GM19025 (cell line): Measurements from ENCODE around the gene TRIP4.
A peak's percentile ranks its signal among the peaks of the same experiment; 100 is the strongest.
"Not testable (repeated sequence)": the region's sequence is repeated elsewhere in the genome, so short reads cannot be mapped to it uniquely, and the experiment has no call there.

Experiments used
- ATAC-seq: cut with Tn5 transposase; IDR thresholded peaks from one replicate; pipeline ENCODE4 v1.9.1; 2021; ENCODE audit warnings: mild to moderate bottlenecking, low read depth, moderate library complexity; ENCODE audit not compliant: unreplicated experiment

Gene TRIP4

DNA sequence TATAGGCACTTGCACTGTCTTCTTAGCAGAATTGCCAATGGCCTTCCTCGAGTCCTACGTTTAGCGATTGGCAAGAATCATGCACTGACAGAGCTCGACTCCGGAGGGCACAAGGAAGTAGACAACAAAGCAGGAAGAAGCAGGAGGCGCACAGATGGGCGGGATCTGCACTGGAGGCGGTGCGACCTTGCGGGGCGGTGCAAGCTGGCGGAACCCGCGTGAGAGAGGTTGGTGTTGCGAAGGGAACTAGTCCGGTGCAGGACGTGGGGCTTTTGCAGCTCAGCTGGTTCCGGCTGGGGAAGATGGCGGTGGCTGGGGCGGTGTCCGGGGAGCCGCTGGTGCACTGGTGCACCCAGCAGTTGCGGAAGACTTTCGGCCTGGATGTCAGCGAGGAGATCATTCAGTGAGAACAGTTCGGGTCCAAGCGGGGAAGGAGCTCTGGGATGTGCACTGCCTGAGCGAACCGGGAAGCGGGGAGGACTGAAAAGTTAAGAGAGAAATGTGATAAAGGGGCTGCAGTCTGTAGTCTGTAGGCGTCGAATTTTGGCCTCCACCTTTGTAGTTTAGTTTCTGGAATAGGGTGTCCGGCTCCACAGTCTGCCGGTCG lies at the start of gene TRIP4:
Gene TRIP4, plus strand, starts transcription at position 275 of the 607 bp plus-strand sequence. Its CDS starts 28 bp downstream, at position 303.
- peak; percentile 99 for ATAC-seq

GRCh38 chr15:64340355-64340754 lies 47.3 kb upstream of the TRIP4 start:
- ATAC-seq = no peak

DNA sequence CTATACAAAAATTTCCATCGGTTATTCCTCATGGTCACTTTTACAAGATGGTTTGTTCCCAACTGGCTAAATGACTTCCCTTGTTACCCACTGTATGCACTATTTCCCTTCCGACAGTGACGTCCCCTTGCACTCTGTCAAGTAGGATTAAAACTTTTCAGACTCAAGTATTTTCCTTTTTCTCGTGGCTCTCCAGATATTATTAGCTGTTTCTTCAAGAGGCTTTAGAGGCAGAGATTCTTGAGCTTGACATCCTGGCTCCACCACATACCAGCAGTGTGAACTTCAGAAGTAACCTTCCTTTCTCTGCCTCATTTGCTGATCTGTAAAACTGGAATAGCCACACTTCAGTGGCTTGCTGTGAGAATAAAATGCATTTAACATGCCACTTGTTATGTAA lies 45.7 kb upstream of the TRIP4 start:
- no peak for ATAC-seq

DNA sequence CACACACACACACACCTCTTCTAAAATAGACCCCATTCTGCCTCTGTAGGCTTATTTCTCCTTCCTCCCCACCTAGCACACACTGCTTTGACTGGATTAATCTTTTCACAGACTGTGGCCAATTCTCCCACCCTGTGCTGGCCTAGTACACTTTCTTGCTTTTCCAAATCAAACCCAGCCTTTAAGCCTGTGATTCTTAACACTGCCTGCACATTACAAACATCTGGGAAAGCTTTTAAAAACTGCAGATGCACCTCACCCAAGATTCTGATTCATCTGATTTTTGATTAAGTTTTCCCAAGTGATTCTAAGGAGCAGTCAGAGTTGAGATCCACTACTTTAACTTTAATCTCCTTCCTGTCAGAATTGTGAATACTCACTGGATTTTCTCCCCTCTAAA lies 44.4 kb upstream of the TRIP4 start:
- ATAC-seq = no peak

DNA sequence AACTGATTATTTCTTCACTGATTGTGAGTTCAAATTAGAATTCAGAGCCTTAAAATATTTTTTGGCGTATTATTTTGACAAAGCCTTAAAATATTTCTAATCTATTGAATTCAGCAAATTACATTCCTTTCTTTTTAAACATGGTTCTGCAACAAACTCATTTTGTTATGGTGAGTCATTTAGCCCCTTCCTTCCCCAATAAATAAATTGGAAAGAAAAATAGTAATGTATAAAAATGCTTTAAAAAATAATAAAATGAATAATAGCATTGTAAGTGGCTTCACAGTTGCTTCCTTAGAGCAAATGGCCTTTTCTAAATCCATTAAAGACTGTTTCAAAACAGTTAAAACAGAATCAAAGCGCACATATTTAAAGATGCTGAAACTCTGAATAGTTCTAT lies 43.8 kb upstream of the TRIP4 start:
- ATAC-seq = no peak

GRCh38 chr15:64344651-64345294 lies 42.9 kb upstream of the TRIP4 start:
- no peak for ATAC-seq

DNA sequence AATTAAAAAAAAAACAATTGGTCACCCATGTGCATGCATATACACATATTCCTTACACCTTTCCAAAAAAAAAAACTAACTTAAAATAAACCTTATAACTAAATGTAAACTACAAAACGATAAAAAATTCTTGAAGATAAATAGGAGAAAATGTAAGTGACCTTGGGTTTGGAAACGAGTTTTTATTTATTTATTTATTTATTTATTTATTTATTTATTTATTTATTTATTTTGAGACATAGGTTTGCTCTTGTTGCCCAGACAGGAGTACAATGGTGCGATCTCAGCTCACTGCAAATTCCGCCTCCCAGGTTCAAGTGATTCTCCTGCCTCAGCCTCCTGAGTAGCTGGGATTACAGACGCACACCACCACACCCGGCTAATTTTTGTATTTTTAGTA lies 41.4 kb upstream of the TRIP4 start:
- not testable (repeated sequence) for ATAC-seq

- ATAC-seq = no peak
Measured at GRCh38 chr15:64348455-64348854, 39.2 kb upstream of the TRIP4 start.

GRCh38 chr15:64349375-64349774 lies 38.3 kb upstream of the TRIP4 start:
- no peak for ATAC-seq

DNA sequence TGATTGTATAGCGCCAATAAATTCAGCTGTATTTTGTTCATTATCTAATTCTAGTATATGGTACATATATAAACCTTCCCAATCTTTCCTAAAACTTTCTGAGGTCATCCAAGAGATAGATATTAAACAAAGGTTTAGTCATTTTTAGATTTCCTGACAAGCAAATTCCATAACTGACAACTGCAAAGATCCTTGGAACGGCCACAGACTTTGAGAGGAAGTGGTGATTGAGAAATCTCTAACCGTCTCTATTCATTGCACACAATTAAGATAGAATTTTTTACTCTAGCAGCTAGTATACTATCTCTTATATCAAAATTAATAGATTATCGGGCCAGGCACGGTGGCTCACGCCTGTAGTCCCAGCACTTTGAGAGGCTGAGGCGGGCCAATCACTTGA lies 36.4 kb upstream of the TRIP4 start:
- no peak for ATAC-seq

- no peak for ATAC-seq
Measured at GRCh38 chr15:64354688-64355344, 32.8 kb upstream of the TRIP4 start.

DNA sequence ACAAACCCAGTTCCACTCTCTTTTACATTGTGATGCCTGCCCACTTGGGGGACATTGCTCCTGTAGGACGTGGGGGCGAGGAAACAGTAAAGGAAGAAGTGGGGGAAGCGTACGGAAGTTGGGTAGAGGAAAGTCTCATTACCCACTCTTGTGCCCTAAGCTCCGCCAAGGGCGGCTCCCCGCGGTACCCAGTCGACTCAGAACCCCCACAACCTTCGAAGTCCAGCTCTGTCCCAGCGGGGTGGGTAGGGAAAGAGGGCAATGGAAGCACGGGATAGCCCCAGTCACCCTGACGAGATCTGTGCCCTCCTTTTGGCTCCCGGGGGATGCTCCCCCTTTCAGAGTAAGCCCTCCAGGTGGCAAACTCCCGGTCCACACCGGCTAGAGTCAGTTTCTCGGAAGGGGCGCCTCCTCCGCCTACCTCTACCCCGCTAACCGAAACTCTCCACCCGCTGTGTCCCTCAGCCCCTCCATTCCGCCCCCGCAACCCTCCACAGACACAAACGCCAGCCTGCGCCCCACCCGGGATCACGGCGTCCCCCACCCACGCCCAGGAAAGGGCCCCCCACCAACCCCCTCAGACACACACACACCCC lies 32.2 kb upstream of the TRIP4 start:
- ATAC-seq = no peak

- ATAC-seq = peak; percentile 98
Measured at GRCh38 chr15:64355944-64356709, 31.5 kb upstream of the TRIP4 start, which contains the start of gene CSNK1G1. Gene CSNK1G1 (minus strand): TSS chr15:64356173. CDS start chr15:64300499, 55,674 bp downstream.

- no peak for ATAC-seq
Measured at GRCh38 chr15:64356710-64357040, 31.0 kb upstream of the TRIP4 start.

GRCh38 chr15:64361259-64361658 lies 26.4 kb upstream of the TRIP4 start:
- ATAC-seq = no peak

DNA sequence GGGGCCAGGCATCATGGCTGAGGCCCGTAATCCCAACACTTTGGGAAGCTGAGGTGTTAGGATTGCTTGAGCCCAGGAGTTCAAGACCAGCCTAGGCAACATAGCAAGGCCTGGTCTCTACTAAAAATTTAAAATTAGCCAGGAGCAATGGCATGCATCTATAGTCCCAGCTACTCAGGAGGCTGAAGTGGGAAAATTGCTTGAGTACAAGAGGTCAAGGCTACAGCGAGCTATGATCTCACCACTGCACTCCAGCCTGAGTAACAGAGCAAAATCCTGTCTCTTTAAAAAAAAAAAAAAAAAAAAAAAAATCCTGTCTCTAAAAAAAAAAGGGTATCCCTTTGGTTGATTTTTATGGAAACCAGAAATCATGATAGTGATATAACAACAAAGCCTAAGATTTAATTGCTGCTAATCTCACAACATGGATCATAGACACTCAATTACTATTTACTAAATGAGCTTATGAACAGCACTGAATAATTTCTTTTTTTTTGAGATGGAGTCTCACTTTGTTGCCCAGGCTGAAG lies 18.5 kb upstream of the TRIP4 start:
- no peak for ATAC-seq

- ATAC-seq = not testable (repeated sequence)
Measured at GRCh38 chr15:64371383-64371782, 16.3 kb upstream of the TRIP4 start.

GRCh38 chr15:64373360-64373759 lies 14.3 kb upstream of the TRIP4 start:
- ATAC-seq = no peak

DNA sequence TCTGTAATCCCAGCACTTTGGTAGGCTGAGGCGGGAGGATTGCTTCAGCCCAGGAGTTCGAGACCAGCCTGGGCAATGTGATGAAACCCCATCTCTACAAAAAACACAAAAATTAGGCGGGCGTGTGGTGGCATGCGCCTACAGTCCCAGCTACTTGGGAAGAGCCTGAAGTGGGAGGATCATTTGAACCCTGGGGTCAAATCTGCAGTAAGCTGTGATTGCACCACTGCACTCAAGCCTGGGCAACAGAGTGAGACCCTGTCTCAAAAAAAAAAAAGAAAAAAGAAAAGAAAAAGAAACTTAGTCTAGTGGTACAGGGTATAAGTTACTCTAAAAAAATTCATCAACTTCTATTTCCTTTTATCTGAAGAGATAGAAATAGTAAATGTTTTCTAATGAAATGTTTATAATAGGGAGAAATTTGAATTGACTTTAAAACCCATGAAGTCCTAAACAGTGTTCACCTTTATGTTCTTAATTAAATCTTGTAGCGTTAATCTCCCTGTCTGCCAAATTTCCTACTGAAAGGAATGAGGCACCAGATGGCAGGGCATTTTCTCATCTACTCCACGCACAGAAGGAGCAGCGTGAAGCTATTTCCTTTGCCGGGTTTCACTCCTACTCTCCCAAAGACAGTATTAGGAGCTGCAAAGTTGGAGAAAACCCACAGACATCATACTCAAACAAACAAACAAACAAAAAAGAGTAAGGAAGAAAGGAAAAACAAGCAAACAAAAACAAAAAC lies 8.2 kb upstream of the TRIP4 start:
- ATAC-seq = no peak
